Measurements from ENCODE around the gene G6PC3.
"Not testable (repeated sequence)": the region's sequence is repeated elsewhere in the genome, so short reads cannot be mapped to it uniquely, and the experiment has no call there.

G6PC3 gene

DNA sequence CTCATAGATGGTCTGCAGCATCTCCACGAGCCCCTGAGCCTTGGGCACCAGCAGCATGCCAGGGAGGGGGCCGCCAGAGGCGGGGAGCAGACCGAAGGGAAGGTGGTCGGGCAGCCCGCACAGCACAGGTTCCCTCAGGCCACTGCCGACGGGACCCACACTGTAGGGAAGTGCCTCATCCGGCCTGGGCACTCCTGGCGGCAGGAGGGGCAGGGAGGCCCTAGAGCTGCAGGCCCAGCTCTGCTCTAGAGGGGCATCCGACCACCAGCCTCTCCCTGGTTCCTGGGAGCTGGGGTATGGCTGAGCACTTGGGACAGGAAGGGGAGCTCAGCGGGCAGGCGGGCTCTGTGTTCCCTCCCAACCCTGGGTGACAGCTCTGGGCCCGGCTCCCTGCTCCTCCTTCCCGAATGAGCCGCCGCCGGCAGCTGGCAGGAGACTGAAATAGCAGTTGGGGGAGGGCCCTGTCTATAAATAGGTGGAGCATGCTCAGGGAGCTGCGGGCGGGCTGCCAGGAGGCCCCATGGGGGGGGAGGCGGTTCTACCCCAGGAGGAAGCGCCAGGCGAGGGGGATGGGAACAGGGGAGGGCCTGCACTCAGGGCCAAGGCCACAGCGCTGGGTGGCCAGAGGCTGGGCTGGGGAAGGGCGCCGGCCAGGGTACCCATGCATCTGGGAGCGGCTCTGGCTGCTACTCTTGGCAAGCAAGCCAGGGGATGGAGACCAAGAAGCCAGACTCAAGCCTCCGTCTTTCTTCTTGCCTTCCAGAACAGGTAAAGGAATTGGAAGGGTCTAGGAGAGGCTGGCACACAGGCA is 40.5 kb downstream of the G6PC3 start:
- DNase-seq = peak; percentile 93

DNA sequence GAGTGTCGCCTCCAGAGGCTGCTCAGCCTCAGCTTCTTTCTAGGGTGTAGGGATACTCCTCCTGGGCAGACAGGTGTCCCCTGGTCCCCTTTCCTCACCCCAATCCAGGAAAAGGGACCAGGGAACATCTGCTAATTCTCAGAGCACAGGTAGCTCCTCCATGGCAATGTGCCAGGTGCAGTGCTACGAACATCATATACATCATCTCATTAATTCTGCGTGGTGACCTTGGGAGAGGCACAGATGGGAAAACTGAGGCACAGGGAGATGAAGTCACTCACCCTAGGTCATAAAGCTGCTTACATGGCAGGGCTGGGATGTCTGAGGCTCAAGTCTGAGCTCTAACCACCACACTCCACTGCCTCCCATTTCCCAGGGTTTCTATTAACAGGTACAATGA is 41.2 kb downstream of the G6PC3 start:
- no peak for DNase-seq

DNA sequence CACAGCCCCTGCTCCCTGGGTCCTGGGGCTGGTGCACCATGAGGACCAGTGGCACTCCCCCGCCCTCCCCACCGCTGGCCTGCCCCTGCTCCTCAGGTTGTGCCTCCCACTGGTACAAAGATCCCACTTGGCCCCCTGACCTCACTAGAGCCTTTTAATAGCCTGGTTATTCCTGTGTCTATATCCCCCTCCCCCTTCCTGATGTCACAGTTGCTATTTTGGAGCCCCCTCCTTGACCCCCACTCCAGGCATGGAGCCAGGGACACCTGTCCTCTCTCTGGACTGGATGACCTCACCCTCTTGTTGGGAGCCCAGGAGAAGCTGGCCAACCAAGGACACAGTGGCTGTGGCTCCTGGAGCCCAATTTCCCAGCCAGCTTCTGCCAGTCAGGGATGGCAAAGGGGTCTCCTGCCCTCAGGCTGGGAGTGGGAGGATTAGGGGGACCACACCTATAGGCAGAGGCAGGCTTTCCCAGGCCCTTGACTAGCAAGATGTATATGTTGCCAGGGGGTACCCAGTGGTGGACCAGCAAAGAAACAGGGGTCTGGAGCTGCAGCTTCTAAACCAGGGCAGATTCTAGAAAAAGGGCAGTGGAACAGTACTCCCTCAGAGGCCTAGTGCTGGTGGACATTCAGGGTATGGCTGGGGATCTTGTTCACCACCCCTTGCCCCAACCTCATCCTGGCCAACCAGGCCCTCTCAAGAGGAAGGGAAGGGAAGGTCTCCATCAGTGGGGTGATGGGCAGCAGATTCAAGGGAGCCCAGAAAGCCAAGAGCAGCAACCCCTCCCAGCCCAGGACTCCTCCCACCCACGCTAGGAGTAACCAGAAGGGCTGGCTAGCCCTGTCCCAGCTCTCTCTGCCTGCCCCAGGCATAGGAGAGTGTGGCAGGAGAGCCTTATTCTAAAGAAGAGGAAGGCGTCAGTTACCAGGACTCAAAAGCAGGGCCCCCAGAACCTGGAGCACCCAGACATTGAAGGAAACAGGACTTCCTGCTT is 42.0 kb downstream of the G6PC3 start:
- no peak for DNase-seq

DNA sequence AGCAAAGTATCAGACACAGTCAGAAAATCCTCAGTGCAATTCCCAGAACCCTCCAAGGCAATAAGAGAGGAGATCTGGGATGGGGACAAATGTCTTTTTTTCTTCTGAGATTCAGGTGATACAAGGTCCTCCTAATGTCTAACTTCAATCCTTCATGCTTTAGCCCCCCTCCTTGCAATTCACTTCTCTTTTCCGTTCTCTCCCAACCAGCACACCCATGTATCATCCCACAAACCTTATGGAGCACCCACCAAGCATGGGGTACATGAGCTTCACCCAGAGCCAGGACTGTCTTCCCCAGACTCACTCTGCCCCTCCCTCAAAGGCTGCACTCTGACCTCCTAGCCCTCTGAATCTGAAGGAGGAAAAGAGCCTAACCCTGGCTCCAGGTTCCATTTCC is 42.8 kb downstream of the G6PC3 start:
- no peak for DNase-seq

DNA sequence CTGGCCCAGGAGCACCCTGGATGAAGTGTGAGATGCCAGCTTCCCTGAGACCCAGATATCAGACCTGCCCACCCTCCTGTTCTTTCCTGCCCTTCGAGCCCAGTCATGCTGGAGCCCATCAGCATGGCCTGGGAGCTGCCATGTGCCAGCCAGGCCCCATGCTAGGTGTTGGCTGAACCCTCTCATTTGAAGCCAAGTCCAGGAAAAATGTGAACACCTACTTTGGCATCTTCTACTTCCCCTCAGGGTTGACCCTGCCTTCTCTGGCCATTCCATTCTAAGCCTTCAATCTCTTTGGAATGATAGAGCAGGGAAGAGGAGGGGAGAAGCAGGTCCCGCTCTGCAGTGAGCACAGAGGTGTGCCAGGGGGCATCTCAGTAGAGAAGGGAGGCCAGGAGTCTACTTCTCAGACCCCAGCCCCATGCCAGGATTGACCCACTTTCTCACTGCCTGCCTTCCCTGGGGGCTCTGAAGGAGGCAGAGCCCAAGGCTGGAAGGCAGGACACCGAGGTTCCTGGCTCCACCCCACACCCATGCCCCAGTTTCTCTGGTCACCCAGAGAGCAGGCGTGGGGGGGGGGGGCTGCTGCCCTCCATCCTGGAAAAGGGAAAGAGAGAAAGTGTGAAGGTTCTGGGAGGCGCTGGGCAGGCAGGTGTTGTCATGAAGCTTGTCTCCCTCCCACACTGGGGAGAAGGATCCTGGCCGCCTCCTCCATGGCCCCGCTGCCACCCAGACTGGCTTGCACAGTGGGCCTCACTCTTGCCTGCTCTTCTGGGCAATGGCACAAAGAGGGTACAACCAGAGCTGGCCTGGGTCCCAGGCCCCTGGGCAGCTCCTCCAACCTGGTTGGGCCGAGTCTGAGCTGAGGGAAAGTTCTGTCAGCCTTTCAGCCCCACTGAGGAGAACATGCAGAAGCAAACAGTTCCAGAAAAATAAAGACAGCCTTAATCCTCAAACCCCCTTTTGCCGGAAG is 43.6 kb downstream of the G6PC3 start:
- no peak for DNase-seq

DNA sequence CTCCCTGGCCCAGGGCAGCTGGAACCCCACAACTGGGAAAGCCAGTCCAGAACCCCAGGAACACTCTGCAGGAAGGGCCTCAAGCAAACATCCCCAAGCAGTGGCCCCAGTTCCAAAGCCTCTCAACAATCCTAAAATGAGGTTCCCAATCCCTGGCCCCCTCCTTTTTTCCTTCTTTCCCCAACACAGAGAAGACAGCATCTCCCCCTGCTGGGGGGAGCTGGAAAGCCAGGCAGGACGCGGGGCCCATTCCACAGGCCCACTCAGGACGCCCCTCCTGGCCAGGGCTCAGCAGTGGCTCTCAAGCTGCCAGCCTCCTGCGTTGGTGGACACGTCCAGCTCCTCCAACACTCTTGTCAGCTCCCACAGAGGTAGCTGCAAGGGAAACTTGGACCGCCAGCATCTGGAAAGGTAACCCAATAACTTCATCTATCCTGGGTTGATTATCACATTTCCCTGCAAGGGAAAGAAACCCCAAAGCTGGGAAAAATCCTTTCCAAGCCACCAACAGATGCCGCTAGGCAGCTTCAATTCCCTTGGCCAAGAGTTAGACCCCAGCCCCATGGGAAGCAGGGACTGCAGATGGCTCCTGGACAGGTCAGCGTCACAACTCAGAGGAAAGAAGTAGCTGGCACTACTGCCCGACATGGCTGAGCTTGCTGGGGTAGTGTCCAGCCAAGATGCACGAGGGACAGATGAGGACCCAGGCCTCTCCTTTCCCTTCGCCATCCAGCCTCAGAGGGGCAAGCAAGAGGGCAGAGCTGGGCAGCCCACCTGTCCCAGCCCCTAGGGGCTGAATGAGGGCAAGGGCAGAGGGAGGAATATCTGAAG is 45.3 kb downstream of the G6PC3 start:
- DNase-seq = no peak

DNA sequence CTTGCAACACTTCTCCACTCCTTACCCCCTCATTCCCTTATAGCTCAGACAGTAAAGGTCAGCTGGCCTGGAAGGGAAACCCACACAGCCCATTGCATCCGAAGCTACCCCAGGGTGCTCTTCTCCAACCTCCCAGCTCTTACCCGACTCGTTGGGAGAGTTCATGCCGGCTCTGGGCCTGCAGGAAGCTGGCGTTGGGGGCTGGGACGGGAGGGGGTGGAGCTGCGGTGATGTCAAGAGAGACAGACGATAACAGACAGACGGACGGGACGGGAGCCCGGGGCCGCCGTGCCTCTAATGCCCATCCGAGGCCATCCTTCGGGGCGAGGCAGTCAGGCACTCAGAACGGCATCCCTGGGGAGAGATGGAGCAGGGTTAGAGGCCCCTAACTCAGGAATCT is 46.8 kb downstream of the G6PC3 start:
- DNase-seq = no peak

DNA sequence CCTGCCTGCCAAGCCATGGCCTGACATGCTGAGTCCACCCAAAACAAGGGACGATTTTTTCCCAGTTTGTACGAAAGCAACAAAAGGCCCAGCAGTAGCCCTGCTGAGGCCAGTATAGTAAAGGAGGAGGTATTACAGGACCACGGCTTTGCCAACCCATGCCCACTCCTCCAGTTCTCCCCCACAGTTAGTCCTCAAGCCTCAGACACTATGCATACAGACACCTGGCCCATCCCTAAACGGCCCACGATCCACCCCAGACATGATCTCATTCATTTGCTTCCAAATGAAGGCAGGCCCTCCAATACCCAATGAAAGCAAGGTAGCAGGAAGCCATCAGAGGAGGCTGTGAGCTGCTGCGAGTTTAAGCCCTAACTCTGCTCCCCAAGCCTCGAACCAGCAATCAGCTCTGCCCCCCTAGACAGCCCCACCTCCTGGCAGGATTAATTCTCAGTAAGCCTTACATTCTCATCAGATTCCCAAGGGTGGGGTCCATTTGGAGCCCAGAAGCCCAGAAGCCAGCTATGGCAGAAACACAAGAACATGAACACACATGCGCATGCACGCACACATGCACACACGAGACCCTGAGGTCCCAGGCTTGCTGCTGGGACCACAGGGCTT is 48.0 kb downstream of the G6PC3 start:
- no peak for DNase-seq

DNA sequence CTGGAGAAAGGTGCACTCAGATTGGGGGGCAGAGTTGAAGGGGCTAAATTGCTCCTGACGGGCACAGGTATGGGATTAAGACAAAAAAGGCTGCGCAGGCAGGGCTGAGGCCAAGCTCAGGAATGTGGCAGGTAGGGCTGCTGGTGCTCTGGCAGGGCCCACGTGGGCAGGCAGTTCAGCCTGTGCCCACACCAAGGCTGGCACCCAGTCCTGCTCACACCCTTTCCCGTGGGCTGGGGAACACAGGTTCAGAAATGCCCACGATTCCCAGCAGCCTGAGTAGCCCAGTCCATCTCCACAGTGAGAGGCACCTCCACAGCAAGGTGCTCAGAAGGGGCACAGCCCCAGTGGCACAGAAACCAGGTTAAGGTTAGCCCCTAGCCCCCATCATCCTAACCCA is 48.5 kb downstream of the G6PC3 start:
- no peak for DNase-seq

DNA sequence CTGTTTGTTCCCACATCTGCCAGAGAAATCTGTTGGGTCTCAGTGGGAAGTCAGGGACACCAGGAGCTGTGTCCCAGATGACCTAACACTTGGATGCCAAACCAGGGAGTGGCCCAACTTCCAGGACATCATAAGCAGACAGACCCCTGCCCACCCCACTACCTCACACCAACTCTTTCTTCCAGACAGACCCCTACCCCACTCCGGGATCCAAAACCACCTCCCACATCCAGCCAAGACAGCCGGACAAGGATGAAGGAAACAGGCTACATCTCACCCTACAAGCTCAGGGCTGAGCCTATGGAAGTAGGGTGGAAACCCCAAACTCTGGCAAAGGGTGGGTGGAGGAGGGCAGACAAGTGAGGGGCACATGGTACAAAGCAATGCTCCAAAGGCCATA is 49.3 kb downstream of the G6PC3 start:
- DNase-seq = no peak

DNA sequence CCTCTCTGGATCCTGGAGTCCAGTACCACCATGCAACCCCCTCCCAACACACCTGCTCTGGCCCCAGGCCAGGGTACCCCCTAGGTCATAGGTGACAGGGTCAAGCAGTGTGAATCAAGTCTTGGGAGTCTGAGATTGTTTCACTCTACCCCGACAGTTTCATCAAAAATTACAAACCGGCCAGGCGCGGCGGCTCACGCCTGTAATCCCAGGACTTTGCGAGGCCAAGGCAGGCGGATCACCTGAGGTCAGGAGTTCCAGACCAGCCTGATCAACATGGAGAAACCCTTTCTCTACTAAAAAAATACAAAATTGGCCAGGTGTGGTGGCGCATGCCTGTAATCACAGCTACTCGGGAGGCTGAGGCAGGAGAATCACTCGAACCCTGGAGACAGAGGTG is 49.7 kb downstream of the G6PC3 start:
- not testable (repeated sequence) for DNase-seq

DNA sequence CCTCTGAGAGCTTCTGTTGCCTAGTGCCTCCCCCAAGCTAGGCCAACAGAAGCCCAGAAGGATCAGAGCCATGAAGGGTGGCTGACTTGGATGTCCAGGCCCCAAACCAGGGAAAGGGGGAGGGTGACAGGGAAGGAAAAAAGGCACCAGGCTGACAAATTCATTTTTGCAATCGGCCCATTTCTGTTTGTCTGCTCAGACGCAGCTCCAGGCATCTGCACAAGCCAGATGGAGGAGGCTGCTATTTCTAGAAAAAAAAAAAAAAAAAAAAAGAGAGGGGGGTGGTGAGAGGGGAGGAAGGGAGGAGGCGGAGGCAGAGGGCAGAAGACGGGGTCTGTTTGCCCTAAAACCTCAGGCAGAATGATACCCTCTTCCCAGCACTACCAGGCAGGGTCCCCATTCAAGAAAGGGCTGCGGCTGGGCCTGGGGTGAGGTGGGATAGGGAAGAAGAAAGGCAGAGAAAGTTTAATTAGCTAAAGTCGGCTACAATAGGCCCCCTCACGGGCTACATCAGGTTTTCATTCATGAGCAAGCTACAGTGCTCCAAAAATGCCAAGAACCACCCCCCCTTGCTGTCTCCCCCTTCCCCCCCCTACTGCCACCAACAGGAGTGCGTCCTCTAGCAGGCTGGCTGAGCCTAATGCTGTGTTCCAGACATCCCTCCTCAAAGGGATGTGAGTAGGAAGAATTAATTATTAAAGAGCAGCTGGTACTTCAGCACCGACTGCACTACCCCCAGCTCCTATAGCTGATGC is 50.5 kb downstream of the G6PC3 start:
- no peak for DNase-seq

DNA sequence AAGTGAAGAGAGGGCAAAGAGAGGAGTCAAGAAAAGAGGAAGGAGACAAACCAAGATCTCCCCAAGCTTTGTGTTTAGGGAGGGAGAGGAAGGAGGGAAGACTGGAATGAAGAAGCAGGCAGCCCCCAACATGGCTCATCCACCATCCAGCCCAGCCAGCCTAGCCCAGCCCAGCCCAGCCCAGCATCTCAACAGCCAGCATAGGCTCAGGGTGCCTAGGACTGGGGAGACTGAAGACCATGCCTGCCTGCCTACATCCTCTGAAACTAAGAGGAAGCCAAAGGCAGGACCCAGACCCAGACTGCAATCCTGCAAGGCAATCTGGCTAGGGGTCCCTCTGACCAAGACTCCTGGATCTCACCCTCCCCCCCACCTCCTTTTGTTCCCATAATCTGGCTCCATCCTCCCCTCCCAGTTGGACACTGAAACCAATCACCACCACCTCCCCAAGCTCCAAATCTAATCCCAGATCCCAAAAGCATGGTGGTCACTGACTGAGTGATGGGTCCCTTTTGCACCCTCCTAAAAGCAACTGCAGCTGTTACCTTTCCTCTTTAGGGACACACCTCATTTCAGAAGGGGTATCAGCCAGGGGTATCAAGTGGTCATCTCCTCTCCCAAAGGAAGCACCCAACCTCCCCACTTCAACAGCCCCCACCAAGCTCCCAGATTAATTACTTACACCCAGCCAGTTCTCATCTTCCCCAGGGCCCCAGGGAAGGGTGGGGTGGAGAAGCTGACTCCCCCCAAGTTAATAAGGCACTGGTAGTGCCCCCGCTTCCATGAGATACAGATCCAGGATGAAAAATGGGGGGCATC is 51.7 kb downstream of the G6PC3 start:
- DNase-seq = no peak

DNA sequence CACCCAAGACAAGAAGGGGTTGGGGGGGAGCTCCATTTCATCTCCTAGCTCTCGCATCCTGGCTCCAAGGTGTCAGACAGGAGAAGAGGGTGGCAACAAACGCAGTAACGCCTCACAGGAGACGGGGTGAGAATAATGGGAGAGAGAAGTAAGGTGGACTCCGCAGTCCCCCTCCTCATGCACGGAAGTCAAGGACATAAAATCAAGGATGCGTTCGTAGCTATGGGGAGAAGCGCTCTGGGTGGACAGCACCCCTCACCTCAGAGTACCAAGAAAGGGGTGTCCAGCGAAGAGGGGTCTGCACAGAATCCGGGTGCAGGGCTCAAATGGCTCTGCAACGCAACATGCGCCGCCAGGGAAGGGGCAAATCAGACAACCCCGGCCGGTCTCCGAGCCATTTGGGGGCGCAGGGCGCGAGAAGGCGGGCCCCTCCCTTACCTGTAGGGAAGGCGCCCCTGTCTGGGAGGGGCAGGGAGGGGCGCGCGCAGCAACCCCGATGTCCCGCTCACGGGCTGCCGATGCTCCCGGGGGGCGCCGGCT is 52.4 kb downstream of the G6PC3 start:
- no peak for DNase-seq

DNA sequence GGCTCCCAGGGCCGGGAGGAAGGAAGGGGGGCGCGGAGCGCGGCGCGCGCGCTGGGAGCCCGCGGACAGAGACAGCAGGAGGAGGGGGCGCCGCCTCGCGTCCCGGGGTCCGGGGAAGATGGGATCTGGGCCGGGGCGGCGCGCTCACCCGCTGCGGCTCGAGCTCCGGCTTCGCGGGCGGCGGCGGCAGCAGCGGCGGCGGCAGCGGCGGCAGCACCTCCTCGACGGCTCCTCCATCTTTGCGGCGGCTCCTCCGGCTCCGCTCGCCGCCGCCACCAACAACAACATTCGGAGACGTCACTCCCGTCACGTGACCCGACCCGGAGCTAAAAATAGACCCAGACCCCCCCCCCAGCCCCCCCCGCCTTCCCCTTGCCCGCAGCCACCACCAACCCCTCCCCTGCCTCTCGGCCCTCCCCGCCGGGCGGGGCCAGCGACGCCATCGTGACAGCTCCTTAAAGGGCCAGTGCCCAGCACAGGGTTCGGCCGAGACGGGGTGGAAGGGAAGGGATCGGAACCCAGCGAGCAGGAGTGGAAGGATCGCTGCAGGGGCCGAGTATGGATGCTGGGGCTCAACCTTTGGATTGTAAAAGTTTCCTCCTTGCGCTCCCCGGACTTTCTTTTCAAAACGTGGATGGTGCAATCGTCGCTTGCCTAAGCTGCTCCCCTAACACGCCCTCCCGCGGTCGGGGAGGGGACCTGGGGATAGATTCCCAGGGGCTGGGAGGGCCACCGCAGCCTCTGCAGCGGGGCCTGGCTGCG is 53.0 kb downstream of the G6PC3 start, which contains the start of gene HDAC5:
Gene HDAC5, minus strand, starts transcription at position 286 of the 762 bp plus-strand sequence. CDS start 6,126 bp downstream, outside the sequence.
- DNase-seq = peak; percentile 86

DNA sequence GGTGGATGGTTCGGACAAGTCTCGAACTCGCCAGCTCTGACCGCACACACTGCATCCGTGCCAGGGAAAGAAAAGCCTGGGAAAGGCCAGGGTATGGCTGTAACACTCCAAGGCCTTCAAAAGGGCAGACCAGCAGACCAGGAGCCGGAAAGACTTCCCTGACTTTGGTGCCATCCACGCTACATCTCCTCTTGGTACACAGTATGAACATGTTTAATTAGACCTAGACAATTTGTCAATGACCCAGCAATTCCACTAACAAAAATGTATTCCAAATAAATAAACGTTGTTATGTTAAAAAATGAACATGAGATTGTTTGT is 53.5 kb downstream of the G6PC3 start:
- no peak for DNase-seq
